Measurements from ENCODE around the gene DHCR7.

The DHCR7 gene

DNA sequence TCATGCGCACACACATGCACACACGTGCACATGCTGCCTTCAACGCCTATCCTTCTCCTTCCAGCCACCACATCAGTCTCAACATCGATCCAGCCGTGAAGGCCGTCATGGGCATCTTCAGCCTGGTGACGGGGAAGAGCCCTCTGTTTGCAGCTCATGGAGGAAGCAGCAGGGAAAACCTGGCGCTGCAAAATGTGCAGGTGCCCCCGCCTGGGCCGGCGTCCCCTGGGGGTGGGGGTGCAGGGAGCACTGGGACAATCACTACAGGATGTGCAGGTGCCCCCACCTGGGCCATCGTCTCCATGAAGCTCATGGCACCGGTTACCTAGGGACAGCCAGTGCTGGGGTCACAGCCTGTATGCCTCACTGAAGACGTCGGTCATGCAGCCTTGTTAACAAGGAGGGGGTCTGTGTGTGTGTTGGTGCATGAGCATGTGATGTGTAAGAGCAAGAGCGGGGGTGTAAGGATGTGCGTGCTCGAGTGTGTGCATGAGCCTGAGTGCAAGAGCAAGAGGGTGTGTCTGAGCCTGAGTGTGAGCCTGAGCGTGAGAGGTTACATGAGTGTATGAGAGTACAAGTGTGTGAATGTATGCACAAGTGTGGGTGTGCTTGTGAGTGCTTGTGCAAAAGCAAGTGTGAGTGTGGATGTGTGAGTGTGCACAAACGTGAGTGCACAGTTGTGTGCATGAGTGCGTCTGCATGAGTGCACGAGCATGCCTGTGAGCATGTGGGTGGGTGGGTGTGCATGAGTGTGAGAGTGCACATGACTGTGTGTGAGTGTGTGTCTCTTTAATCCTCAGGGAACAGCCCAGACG lies 36.3 kb upstream of the DHCR7 start:
- DNase-seq (ENCODE audit: low read depth) = no peak
- H3K4me3 ChIP-seq (ENCODE audit: low read length) = no peak overlapping the region
- TF ChIP-seq CTCF (conservative IDR thresholded peaks at IDR 0.05; ENCODE audit: low read depth, low read length) = no peak

GRCh38 chr11:71483692-71484091 lies 35.5 kb upstream of the DHCR7 start:
- no peak for TF ChIP-seq CTCF (conservative IDR thresholded peaks at IDR 0.05; ENCODE audit: low read depth, low read length)
- DNase-seq (ENCODE audit: low read depth) = no peak
- H3K4me3 ChIP-seq (ENCODE audit: low read length) = no peak overlapping the region

GRCh38 chr11:71482746-71483364 lies 34.7 kb upstream of the DHCR7 start:
- no peak for DNase-seq (ENCODE audit: low read depth)
- TF ChIP-seq CTCF (conservative IDR thresholded peaks at IDR 0.05; ENCODE audit: low read depth, low read length) = no peak

DNA sequence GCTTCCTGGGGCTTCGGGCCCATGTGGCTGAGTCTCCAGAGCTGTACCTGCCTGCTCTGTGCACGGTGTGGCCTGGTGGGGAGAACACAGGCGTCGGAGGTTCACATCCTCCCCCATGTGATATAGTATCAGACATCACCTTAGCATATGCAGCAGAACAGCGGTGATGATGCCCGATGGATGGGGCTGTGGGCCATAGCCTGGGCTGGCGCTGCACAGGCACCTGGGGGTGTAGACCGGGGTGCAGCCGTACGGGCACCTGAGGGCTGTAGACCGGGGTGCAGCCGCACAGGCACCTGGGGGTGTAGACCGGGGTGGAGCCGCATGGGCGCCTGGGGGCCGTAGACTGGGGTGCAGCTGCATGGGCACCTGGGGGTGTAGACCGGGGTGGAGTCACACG lies 34.0 kb upstream of the DHCR7 start:
- no peak for TF ChIP-seq CTCF (conservative IDR thresholded peaks at IDR 0.05; ENCODE audit: low read depth, low read length)
- no peak overlapping the region for H3K4me3 ChIP-seq (ENCODE audit: low read length)
- DNase-seq (ENCODE audit: low read depth) = no peak

More at GRCh38 chr11:71482746-71483364, 34.7 kb upstream of the DHCR7 start:
- no peak overlapping the region for H3K4me3 ChIP-seq (ENCODE audit: low read length)

DNA sequence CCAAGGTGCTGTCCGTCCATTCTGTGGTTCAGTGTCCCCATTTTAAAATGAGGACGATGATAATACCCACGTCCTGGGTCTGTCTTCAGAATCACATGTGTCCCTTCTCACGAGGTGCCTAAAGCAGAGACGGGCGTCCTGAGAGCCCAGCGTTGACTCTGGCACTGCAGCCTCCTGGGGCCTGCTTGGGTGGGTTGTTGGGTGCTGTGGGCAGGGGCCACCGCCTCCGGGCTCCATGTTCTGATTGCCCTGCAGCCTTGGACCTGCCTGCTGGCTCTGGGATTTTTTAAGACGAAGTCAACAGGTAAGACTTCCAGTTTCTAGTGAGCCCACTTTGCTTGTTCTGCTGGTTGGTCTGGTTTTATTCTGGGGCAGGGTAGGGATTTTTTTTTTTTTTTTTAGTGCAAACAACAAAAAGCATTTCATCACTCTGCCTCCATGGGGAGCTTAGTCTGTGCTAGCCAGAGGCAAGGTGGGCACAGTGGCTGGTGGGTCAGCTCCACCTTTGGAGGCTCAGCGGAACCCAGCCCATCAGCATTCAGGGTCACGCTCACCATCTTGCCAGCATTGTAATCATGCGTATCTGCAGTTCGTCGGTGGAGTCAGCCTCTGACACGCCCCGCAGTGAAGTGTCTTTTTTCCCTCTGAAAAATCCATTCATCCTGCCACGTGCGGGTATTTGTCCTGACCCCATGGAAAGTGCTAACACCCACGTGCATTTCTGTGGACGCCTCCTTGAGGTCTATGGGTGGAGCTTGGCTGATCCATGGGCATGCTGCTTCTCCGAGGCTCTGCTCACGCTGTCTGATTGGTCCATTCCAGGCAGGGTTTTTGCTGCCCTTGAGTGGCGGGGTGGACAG lies 33.1 kb upstream of the DHCR7 start:
- no peak overlapping the region for H3K4me3 ChIP-seq (ENCODE audit: low read length)
- TF ChIP-seq CTCF (conservative IDR thresholded peaks at IDR 0.05; ENCODE audit: low read depth, low read length) = no peak
- DNase-seq (ENCODE audit: low read depth) = no peak

DNA sequence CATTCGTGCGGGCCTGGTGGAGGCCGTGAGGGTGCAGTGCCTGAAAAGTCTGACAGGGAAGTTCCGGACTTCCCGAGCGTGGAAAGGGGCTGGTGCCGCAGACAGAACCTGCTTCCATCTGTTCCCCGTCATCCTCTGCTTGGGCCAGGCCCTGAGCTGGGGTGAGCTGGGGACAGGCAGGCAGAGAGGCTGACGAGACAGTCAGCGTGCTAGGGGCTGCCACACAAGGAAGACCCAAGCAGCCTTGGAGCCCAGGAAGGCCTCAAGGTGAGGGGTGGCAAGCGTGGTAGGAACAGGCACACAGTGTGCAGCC lies 30.3 kb upstream of the DHCR7 start:
- no peak overlapping the region for H3K4me3 ChIP-seq (ENCODE audit: low read length)
- no peak for DNase-seq (ENCODE audit: low read depth)
- no peak for TF ChIP-seq CTCF (conservative IDR thresholded peaks at IDR 0.05; ENCODE audit: low read depth, low read length)

Data from retinal pigment epithelial cell (primary cell).